ENCODE results near the gene CAMLG. TPM values are rescaled to one million over a fixed set of nuclear protein-coding genes. Genes with fewer than 3 reads are reported as not detected.
A peak's percentile ranks its signal among the peaks of the same experiment; 100 is the strongest.

CAMLG gene
- polyA plus RNA-seq, 1 donor (not counting 4 experiments of a cell fraction or from before 2014, with no cell fraction given), result 19.9 TPM

DNA sequence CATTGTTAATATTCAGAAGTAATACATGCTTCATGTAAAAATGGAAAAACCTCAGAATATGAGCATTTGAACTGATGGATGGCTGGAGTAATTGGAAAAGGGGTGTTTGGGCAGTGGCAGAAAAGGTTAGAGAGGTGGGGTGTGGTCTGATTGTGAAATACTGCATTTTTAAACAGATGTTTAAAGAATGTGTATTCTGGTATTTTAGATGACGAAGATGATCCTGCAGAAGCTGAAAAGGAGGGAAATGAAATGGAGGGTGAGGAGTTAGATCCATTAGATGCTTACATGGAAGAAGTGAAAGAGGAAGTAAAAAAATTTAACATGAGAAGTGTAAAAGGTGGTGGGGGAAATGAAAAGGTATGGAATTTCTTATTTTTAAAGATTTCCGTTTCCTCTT lies 39.0 kb downstream of the CAMLG start:
- Histone ChIP-seq H3K9me1 (ENCODE audit: control insufficient read depth, extremely low read depth, insufficient read depth, low read length) (no peaks in the 10 kb centered on the region), H3K36me3 (ENCODE audit: control insufficient read depth in 2 of 2, extremely low read depth in 1 of 2, insufficient read depth in 2 of 2, low read length in 2 of 2) (peaks cover 9 to 16% of the 10 kb centered on the region in 2 experiments), H3K4me3 (ENCODE audit: control insufficient read depth in 2 of 3, extremely low read depth in 1 of 3, insufficient read depth in 2 of 3, low read depth in 1 of 3, low read length in 3 of 3) (no peak overlapping the region), H3K27me3 (ENCODE audit: control insufficient read depth, extremely low read depth, insufficient read depth, low read length) (no peaks in the 10 kb centered on the region), H3K79me2 (ENCODE audit: control insufficient read depth, insufficient read depth, low read length) (no peaks in the 10 kb centered on the region), H3K4me1 (ENCODE audit: control insufficient read depth, extremely low read depth, insufficient read depth, low read length) (no peaks in the 10 kb centered on the region), H3K4me2 (ENCODE audit: control insufficient read depth, extremely low read depth, insufficient read depth, low read depth, low read length) (no peak overlapping the region), H3K9ac (ENCODE audit: control insufficient read depth, extremely low read depth, insufficient read depth, low read length) (no peak overlapping the region), H3K27ac (ENCODE audit: control insufficient read depth, insufficient read depth, low read length) (no peak overlapping the region), H4K20me1 (ENCODE audit: control insufficient read depth, extremely low read depth, insufficient read depth, low read length) (no peaks in the 10 kb centered on the region), H2AFZ (ENCODE audit: control insufficient read depth, low read length) (no peak overlapping the region), H3K9me3 (ENCODE audit: control insufficient read depth, low read depth, low read length) (no peaks in the 10 kb centered on the region)
- TF ChIP-seq, protein P1, sequence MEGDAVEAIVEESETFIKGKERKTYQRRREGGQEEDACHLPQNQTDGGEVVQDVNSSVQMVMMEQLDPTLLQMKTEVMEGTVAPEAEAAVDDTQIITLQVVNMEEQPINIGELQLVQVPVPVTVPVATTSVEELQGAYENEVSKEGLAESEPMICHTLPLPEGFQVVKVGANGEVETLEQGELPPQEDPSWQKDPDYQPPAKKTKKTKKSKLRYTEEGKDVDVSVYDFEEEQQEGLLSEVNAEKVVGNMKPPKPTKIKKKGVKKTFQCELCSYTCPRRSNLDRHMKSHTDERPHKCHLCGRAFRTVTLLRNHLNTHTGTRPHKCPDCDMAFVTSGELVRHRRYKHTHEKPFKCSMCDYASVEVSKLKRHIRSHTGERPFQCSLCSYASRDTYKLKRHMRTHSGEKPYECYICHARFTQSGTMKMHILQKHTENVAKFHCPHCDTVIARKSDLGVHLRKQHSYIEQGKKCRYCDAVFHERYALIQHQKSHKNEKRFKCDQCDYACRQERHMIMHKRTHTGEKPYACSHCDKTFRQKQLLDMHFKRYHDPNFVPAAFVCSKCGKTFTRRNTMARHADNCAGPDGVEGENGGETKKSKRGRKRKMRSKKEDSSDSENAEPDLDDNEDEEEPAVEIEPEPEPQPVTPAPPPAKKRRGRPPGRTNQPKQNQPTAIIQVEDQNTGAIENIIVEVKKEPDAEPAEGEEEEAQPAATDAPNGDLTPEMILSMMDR (optimal IDR thresholded peaks at IDR 0.05 in 1 of 3, IDR thresholded peaks at IDR 0.05 in 1 of 3, conservative IDR thresholded peaks at IDR 0.05 in 1 of 3; ENCODE audit: extremely low read depth in 1 of 3, insufficient read depth in 2 of 3, low read length in 3 of 3), result no peak
- no peak for TF ChIP-seq EZH2 (IDR thresholded peaks at IDR 0.05; ENCODE audit: low read length)
- no peak for DNase-seq (ENCODE audit: low read depth, low spot score)
- FAIRE-seq, result no peak
- dilution Hi-C loops (cut with MboI; ENCODE audit: extremely low pct_ligation_motif_present, low sequenced_read_pairs), result no loop called here

DNA sequence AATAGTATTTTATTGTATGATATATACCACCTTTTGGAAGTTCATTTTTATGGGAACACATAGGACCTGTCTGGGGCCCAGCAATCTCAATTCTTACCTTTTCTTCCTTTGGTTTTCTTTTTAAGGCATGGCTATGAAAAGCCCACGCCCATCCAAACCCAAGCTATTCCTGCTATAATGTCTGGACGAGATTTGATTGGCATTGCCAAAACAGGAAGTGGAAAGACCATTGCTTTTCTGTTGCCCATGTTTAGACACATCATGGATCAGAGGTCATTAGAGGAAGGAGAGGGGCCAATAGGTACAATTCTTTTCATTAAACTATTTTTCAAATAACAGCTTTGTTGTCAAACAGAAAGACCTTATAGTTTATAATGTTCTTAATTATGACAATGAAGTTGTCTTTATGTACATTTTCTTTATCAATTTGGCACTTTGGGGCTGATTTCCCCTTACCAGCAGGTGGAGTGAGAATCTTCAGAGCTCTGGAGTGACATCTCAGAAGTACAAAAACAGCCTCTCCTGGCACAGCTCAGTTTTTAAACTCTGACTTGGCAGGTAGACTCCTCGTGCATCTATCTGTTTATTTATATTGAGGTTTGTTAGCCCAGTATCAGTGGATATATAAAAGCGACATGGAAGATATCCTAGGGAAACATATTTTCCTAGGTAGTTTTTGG lies 46.0 kb downstream of the CAMLG start:
- no peak overlapping the region for H3K9ac ChIP-seq (ENCODE audit: control insufficient read depth, extremely low read depth, insufficient read depth, low read length)
- TF ChIP-seq EZH2 (IDR thresholded peaks at IDR 0.05; ENCODE audit: low read length), result no peak
- TF ChIP-seq, protein P1 (optimal IDR thresholded peaks at IDR 0.05 in 1 of 3, IDR thresholded peaks at IDR 0.05 in 1 of 3, conservative IDR thresholded peaks at IDR 0.05 in 1 of 3; ENCODE audit: extremely low read depth in 1 of 3, insufficient read depth in 2 of 3, low read length in 3 of 3), result peak in 1 of 3 experiments; percentile 16
- H3K79me2 ChIP-seq (ENCODE audit: control insufficient read depth, insufficient read depth, low read length), result no peaks in the 10 kb centered on the region
- H4K20me1 ChIP-seq (ENCODE audit: control insufficient read depth, extremely low read depth, insufficient read depth, low read length), result no peaks in the 10 kb centered on the region
- H3K27ac ChIP-seq (ENCODE audit: control insufficient read depth, insufficient read depth, low read length), result no peak overlapping the region
- no peaks in the 10 kb centered on the region for H3K9me3 ChIP-seq (ENCODE audit: control insufficient read depth, low read depth, low read length)
- DNase-seq (ENCODE audit: low read depth, low spot score), result no peak
- H2AFZ ChIP-seq (ENCODE audit: control insufficient read depth, low read length), result no peak overlapping the region
- peaks cover 7 to 16% of the 10 kb centered on the region in 2 experiments for H3K36me3 ChIP-seq (ENCODE audit: control insufficient read depth in 2 of 2, extremely low read depth in 1 of 2, insufficient read depth in 2 of 2, low read length in 2 of 2)
- dilution Hi-C loops (cut with MboI; ENCODE audit: extremely low pct_ligation_motif_present, low sequenced_read_pairs), result no loop called here
- no peak for FAIRE-seq
- no peak overlapping the region for H3K4me3 ChIP-seq (ENCODE audit: control insufficient read depth in 2 of 3, extremely low read depth in 1 of 3, insufficient read depth in 2 of 3, low read depth in 1 of 3, low read length in 3 of 3)
- H3K9me1 ChIP-seq (ENCODE audit: control insufficient read depth, extremely low read depth, insufficient read depth, low read length), result no peaks in the 10 kb centered on the region
- H3K4me2 ChIP-seq (ENCODE audit: control insufficient read depth, extremely low read depth, insufficient read depth, low read depth, low read length), result no peak overlapping the region
- no peaks in the 10 kb centered on the region for H3K27me3 ChIP-seq (ENCODE audit: control insufficient read depth, extremely low read depth, insufficient read depth, low read length)
- H3K4me1 ChIP-seq (ENCODE audit: control insufficient read depth, extremely low read depth, insufficient read depth, low read length), result peaks cover 6% of the 10 kb centered on the region
